Inflammatory macrophage (primary cell): ENCODE measurements around the gene NT5C.
"Not testable (repeated sequence)": the region's sequence is repeated elsewhere in the genome, so short reads cannot be mapped to it uniquely, and the experiment has no call there.

ENCODE experiments used
- DNase-seq, 2 donors: peaks; one replicate each; pipeline ENCODE4 v3.0.0-alpha.2; 2020 to 2022

Gene NT5C

DNA sequence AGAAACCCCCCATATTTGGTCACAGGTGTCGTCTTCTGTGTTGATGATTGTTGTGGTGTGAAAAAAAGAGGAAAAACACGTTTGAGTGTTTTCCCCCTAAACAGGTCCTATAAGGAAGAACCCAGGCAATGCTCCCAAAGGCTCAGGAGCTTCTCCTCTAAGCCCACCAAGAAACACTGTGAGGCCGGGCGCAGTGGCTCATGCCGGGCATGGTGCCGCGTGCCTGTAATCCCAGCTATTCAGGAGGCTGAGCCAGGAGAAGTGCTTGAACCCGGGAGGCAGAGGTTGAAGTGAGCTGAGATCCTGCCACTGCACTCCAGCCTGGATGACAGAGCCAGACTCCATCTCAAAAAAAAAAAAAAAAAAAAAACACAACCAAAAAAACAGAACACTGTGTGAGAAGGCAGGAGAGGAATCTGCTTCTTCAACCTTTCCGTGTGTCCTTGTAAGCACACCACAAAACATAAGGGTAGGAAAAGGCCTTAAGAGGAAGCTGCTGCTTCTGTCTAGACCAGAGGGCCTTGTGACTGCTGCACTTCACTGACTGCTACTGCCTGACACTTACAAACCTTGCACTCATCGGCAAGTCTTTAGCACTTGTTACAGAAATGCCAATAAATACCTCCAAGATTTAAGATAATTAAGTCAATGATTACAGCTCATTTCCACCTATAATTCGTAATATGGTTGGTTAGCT lies 13.4 kb upstream of the NT5C start:
- DNase-seq = peak; percentile 51 to 68

DNA sequence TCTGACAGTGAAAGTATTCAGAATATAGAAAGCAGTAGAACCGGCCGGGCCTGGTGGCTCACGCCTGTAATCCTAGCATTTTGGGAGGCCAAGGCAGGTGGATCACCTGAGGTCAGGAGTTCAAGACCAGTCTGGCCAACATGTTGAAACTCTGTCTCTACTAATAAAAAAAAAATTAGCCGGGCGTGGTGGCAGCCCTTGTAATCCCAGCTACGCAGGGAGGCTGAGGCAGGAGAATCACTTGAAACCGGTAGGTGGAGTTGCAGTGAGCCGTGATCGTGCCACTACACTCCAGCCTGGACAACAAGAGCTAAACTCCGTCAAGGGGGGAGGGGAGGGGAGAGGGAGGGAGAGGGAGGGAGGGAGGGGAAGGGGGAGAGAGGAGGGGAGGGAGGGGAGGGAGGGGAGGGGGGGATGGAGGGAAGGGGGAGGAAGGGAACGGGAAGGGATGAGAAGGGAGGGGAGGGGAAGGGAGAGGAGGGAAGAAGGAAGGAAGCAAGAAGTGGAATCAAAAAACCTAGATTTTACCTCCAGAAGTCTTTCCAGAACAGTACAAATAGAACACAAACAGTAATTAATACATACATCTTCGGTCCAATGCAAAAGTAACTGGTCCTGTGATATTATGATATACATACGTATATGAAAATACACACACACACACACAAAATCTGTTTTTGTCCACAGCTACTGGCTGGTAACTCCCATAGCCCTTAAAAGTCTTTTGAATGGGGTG lies 10.9 kb upstream of the NT5C start:
- DNase-seq = no peak

DNA sequence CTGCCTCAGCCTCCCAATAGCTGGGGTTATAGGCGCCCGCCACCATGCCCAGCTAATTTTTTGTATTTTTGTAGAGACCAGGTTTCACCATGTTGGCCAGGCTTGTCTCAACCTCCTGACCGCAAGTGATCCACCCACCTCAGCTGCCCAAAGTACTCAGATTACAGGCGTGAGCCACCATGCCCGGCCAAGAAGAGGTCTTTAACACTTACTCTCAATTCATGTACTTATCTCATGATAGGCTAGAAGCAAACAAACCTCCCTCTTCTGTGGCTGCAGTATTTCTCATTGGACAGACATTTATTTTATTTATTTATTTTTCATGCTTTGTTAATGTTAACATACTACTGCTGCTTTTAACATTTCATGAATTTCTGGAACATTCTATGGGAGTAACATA lies 7.0 kb upstream of the NT5C start:
- DNase-seq = no peak

DNA sequence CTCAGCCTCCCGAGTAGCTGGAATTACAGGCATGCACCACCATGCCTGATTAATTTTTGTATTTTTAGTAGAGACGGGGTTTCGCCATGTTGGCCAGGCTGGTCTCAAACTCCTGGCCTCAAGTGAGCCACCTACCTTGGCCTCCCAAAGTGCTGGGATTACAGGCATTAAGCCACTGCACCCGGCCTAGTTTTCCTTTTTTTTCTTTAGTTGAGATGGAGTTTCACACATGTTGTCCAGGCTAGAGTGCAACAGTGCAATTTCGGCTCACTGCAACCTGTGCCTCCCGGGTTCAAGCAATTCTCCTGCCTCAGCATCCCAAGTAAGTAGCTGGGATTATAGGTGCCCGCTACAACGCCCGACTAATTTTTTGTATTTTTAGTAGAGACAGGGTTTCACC lies 6.2 kb upstream of the NT5C start:
- DNase-seq = not testable (repeated sequence)

DNA sequence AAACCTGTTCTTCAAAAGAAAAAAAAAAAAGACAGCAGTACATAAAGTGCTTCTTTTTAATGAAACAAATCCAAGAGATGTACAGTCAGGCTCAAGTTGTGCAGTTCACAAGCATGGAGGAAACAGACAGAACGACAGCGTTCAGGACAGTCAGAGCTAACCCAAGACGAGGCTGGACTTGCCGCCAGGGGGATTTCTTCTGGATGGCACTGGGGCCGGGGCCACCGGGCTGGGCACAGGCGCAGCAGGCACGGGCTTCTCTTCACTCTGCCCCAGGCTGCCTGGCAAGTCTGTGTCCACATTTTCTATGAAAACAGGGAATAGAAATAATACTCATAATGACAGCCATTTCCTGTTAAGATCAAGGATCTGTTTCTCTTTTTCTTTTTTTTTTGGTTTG lies 4.4 kb upstream of the NT5C start:
- DNase-seq = no peak

DNA sequence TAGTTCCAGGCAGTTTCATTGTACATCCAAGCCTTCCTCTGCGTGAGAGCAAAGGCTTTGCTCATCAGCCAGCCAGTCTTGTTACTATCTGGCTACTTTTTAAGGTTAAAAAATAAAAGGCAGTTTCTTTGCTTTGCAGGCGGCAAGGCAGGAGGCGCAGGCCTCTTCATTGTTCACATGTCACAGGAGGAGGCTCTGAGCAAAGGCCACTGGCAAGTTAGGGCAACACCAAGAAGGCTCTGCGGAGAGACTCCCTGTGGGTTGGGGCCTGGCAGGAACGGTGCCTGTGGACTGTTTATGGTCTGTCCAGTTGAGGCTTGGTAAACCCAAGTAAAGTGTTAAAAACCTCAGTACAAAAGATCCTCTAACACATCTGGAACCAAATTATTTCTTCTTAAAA lies 3.9 kb upstream of the NT5C start:
- DNase-seq = no peak

DNA sequence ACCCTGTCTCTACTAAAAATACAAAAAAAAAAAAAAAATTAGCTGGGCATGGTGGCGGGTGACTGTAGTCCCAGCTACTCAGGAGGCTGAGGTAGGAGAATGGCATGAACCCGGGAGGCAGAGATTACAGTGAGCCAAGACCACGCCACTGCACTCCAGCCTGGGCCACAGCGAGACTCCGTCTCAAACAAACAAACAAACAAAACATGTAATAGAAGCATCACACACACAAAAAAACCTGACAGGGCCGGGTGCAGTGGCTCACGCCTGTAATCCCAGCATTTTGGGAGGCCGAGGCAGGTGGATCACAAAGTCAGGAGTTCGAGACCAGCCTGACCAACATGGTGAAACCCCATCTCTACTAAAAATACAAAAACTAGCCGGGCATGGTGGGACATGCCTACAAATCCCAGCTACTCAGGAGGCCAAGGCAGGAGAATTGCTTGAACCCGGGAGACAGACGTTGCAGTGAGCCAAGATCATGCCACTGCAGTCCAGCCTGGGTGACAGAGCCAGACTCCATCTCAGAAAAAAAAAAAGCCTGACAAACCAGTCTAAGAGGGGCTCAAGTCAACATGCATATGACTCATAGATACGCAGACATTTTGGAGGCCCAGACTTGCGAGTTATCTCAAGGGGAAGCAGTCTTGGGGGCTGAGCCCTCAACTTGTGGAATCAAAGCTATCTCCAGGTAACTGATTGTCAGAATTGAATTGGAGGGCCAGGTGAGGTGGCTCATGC lies 2.2 kb upstream of the NT5C start:
- not testable (repeated sequence) for DNase-seq

DNA sequence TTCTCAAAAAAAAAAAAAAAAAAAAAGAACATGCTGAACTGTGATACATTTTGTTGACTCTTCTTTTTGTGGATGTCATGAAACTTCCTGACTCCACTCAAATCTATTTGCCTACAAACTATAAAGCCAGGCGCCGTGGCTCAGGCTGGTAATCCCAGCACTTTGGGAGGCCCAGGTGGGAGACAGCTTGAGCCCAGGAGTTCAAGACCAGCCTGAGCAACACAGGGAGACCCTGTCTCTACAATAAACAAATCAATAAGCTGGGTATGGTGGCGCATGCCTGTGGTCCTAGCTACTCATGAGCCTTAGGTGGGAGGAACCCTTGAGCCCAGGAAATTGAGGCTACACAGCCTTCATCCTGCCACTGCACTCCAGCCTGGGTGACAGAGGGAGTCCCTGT lies 1.5 kb upstream of the NT5C start:
- DNase-seq = no peak

DNA sequence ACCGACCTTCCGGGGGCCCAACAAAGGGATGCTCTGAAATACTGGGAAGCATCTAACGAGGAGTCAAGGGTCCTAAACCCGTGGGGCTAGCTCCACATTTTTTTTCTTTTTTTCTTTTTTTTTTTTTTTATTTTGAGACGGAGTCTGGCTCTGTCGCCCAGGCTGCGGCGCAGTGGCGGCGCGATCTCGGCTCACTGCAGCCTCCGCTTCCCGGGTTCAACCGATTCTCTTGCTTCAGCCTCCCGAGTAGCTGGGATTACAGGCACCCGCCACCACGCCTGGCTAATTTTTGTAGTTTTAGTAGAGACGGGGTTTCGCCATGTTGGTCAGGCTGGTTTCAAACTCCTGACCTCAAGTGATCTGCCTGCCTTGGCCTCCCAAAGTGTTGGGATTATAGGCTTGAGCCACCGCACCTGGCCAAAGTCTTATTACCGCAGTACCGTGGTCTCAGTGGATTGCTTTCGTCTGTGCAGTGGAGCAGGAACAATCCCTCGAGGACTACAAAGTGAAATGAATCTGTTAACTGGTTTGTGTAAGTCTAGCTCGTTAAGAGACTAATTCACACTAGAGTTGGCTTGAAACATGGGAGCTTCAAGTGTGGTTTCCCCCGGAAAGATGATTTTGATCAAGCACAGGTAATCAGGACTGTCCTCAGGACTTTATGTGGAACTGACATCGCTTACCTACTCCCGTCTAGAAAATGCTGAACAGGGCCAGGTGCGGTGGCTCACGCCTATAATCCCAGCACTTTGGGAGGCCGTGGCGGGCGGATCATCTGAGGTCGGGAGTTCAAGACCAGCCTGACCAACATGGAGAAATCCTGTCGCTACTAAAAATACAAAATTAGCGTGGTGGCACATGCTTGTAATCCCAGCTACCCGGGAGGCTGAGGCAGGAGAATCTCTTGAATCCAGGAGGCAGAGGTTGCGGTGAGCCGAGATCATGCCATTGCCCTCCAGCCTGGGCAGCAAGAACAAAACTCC lies 767 bp upstream of the NT5C start:
- DNase-seq = not testable (repeated sequence)

DNA sequence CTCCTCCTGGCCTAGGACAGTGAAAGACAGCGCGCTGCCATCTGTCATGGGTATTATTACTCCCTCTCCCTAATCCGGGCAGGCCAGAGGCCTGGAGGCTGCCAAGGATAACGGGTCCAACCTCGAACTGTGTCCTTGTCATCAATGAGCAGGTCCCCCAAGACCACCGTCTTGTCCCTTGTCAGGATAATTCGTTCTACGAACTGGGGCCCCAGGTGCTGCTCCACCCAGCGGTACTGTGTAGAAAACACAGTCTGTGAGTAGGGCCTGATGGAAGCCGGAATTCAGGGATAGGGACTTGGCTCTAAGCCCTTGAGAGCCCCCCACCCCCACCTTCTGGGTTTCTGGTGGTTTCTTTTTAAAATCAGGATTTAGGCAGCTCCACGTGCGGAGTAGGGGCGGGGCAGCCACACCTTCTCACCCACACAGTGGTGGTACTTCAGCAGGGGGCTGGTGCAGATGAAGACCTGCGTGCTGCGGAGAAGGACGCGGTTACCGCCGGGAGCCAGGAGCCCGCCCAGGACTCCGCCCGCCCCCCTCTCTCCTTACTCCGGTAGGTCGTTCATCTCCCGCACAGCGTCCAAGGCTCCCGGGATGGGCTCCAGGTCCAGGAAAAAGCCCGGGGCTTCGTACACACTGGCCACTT lies 787 bp downstream of the NT5C start:
- DNase-seq = peak; percentile 35 to 50

DNA sequence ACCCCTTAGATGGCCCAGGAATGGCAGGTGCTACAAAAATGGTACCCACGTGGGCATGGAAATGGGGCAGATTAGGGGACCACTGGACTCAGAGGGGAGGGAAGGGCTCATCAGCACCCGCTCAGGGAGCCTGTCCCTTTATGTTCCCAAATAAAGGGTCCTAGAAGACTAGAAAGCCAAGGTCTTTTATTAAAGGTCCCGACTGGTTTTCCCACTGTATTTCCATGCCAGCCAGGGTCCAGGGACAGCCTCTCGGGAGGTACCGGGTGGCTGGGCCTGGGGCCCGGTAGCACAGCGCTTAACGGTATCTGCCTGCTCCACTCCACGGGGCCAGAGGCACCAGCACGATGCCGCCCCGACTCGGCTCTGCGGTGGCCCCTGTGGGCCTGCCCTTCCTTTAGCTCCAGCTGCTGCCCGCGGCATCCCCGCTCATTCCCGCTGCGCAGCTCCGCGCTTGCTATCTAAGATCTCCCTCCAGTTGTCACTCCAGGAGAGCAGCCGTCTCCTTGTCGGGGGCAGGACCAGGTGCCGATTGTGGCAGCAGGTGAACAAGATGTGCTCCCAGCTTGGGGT lies 1.4 kb downstream of the NT5C start:
- DNase-seq = no peak

DNA sequence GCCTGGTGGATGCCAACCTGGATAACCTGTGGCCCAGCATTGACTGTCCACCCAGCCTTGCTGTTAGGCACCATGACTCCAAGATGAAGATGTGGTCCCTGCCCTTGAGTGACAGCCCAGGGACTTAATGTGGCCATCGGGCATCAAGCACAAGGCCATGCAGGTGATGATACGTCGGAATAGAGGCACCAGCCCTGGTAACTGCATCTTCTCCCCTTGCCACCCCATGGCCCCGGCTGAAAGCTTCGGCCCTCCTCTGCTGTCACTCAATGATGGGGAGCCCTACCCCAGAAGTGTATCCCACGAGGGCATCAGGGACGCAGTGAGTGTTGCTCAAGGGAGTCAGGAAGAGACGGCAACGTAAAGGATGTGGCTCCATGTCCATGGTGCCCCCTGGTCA lies 2.0 kb downstream of the NT5C start:
- no peak for DNase-seq

DNA sequence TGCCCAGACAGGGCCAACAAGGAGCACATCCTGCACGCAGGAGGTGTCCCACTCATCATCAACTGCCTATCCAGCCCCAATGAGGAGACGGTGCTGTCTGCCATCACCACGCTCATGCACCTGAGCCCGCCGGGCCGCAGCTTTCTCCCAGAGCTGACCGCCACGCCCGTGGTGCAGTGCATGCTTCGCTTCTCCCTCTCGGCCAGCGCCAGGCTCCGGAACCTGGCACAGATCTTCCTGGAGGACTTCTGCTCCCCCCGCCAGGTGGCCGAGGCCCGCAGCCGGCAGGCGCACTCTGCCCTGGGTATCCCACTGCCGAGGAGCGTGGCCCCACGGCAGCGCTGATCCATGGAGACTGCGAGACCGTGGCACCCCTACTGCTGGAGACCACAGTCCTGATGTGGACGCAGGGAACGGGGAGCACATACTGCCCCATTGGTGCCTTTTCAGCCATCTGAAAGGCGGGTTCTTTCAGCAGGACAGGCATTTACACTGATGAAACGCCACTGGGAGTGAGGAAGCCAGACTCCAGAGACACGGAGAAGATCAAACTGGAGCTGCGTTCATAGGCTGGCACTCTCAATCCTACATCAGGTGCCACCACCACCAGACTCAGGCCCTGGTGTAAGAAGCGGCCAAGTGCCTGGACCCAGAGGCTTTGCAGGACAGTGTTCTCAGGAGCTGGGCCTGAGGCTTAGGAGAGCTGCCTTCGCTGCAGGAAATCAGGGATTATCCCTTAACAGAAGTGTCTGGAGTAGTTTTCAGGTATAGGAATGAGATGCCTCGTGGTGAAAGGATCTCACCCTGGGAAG lies 2.6 kb downstream of the NT5C start:
- no peak for DNase-seq

DNA sequence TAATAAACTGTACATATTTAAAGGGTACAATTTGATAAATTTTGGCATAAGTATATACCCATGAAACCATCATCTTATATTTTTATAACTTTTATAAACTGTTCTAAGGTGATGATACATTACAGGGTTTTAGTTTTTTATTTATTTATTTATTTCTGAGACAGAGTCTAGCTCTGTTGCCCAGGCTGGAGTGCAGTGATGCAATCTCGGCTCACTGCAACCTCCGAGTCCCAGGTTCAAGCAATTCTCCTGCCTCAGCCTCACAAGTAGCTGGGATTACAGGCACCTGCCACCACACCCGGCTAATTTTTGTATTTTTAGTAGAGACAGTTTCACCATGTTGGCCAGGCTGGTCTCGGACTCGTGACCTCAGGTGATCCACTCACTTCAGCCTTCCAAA lies 3.6 kb downstream of the NT5C start:
- DNase-seq = not testable (repeated sequence)

DNA sequence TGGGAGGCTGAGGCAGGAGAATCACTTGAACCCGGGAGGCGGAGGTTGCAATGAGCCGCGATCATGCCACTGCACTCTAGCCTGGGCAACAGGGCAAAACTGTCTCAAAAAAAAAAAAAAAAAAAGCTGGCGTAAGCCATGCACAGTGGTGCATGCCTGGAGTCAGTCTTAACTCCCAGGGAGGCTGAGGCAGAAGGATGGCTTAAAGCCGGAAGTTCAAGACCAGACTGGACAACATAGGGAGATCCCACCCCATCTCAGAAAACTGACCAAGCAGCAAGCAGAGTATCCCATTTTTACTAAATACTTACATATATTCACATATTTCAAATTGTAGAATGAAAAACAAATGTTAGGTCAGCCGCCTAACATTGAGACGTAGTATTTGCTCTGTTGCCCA lies 4.6 kb downstream of the NT5C start:
- DNase-seq = no peak

DNA sequence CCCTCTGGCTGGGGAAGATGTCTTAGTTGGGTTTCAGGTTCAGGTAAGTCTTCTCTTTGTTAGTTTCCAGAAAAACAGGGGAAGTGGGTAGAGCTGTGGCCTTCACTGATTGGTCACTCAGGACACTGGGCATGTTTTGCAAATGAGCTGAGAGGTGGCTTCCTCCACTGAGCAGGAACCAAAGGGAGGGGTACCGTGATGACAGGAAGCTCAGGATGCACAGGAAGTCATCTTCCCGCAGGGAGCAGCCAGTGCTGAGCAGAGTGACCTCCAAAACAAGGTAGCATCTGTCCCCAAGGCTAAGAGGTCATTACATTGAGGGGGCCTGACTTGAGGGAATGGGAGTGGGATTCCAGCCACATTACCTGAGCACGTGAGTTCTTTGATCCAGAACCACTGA lies 5.6 kb downstream of the NT5C start:
- DNase-seq = no peak

DNA sequence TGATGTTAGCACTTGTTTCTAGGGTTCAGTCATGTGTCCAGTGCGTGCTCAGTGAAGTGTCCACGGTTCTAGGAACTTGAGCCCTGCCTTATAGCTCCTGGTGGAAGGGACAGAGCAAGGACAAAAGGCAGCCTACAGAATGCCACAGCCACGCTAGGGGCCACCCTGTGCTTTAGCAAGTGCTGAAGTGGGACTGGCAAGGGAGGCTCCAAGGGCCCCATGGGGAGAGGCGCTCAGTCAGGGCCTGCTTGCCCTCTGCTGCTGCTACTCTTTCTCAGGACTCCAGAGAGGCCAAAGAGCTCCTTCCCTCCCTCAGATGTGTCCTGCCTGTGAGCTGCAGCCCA lies 6.8 kb downstream of the NT5C start:
- DNase-seq = no peak

DNA sequence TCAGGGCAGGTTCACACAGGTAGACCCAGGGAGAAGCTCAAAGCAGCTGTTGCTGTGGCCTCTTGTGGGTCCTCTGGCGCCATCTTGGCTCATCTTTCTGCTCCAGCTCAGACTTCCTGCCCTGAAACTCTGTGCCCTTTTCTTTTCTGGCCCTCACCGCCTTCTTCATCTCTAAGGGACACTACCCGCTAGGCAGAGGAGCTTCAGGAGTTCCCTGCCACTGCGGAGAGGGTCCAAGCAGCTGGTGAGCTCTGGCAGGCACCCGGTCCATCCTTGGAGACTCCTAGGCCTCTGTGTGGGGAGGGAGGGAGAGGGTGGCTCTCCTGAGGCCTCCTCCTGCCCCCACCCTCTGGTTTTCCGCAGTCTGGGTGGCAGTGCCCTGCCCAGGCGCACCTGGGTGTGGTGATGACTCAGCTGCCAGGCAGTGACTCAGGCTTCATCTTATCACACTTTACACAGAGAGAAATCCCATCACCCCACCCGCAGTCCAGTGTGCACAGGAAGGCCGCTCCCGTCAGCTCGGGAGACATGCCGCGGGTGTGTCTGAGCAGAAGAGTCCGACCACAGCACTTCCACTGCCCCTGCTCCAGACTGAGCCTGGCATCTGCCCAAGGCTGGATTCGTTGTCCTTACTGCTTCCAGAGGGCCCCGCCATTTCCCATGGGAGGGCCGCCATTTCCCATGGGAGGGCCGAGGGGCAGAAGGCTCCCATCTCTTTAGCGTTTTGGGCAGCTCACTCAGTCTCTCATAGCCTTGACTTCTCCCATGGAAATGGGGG lies 7.3 kb downstream of the NT5C start:
- DNase-seq = no peak

DNA sequence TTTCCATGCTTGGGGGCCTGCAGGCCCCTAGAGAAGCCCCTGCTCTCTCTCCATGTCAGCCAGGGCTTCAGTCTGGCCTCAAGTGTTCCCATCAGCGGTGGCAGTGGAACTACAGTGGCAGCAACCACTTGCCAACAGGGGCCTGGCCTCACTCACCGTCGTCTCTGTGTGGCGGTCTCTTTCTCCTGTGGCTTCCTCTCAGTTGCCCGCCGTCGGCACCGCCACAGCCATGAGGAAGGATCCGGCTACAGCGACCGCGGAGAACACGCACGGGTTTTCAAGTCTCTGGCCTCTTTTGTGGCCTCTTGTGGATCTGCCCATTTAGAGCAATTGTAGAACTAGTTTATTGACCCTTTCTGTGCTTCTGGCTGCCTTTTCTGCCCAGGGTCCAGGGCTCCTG lies 13.2 kb downstream of the NT5C start:
- no peak for DNase-seq

DNA sequence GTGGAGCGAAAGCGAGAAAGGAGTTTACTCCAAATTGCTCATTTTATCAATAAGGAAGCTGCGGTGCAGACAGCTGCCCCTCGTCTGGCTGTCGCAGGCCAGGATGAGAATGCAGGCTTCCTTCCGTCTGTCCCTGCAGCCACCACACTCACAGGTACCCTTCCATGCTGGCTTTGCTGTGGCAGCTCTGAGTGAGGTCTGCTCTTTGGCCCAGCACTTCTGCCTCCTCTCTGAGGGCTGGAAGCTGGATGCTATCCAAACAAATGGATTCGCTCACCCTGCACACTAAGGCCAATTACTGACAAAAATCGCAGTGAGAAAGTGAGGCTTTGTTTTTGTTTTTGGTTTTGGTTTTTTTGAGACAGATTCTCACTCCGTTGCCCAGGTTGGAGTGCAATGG lies 14.8 kb downstream of the NT5C start:
- no peak for DNase-seq
